ENCODE data around the gene DNM3. TPM values are rescaled to one million over a fixed set of nuclear protein-coding genes. Genes with fewer than 3 reads are reported as not detected.

Gene DNM3
- polyA plus RNA-seq, 3 donors from 2014 or later: 0.52 to 1.2 (median 0.99) TPM

DNA sequence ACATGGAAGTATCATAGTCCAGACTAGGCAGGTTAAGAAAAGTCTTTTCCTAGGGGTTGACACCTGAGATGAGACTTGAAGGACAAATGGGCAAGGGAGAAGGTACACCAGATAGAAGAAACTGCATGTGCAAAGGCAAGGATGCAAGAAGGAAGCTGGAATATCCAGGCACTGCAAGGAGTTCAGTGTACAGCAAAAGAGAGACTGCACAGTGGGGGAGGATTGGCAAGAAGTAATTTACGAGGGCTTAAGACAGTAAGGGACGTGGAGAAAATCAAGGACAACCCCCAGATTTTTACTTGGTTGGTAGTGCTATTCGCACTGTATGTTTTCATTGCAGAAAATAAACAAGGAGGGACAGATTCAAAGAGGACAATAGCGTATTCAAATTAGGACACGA, 58.5 kb downstream of the DNM3 start:
- Mint-ChIP-seq H3K9me3 (no peaks in the 10 kb centered on the region), H3K27ac (no peak overlapping the region), H3K36me3 (no peaks in the 10 kb centered on the region), H3K27me3 (ENCODE audit: low read depth in 3 of 3) (peaks cover 0 to 9% (median 0%) of the 10 kb centered on the region in 3 donors), H3K4me1 (peaks cover 4 to 5% of the 10 kb centered on the region in 2 donors), H3K4me3 (no peak overlapping the region)
- no peak for DNase-seq

DNA sequence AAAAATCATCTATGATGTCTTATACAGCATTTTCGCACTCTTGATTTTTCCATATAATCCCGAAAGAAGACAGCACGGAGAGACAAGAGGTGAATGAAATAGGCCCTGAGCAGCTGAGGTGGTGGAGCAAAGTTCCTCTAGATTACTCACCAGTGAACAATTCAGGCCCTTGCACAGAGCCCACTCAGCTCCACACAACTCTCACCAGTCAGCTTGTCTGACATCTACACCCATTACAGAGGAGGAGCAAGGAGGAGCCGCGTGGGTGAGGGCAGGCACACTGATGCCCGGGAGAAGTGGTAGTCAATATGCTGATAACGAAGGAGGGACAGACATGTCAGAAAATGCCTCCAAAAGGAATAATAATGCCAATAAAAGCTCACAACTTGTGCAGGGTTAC, 59.9 kb downstream of the DNM3 start:
- Mint-ChIP-seq H3K36me3 (no peaks in the 10 kb centered on the region), H3K4me3 (no peak overlapping the region), H3K27ac (no peak overlapping the region), H3K9me3 (no peaks in the 10 kb centered on the region), H3K4me1 (peaks cover 4 to 5% of the 10 kb centered on the region in 2 donors), H3K27me3 (ENCODE audit: low read depth in 3 of 3) (peaks cover 0 to 8% (median 0%) of the 10 kb centered on the region in 3 donors)
- no peak for DNase-seq

DNA sequence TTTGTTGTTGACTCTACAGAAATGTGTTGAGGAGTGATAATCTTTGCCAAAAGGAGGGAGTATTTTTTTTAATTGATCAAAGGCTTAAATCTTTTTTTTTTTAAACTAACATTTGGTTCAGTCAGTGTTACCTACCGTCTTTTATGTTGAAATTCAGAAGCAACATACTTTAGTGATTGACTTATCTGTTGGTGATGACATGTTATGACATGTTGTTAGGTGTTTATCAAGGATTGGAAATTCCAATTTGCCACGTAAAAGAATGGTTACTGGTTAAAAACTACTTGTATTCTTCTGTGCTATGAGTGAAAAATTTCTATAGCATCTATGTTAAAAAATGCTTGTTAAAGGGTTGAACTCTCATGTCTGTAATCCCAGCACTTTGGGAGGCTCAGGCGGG, 61.2 kb downstream of the DNM3 start:
- no peaks in the 10 kb centered on the region for H3K9me3 Mint-ChIP-seq
- H3K36me3 Mint-ChIP-seq: no peaks in the 10 kb centered on the region
- H3K27me3 Mint-ChIP-seq (ENCODE audit: low read depth in 3 of 3): peaks cover 0 to 7% (median 0%) of the 10 kb centered on the region in 3 donors
- H3K27ac Mint-ChIP-seq: peak overlapping the region in 2 of 6 donors; percentile 31 to 49
- no peak overlapping the region for H3K4me3 Mint-ChIP-seq
- H3K4me1 Mint-ChIP-seq: peaks cover 4 to 5% of the 10 kb centered on the region in 2 donors
- DNase-seq: no peak

- Mint-ChIP-seq H3K36me3 (no peaks in the 10 kb centered on the region), H3K4me3 (no peak overlapping the region), H3K27ac (no peak overlapping the region), H3K4me1 (peaks cover 5 to 6% of the 10 kb centered on the region in 2 donors), H3K27me3 (ENCODE audit: low read depth in 3 of 3) (no peaks in the 10 kb centered on the region), H3K9me3 (no peaks in the 10 kb centered on the region)
- no peak for DNase-seq
Measured at GRCh38 chr1:171904778-171905450, 63.6 kb downstream of the DNM3 start.

GRCh38 chr1:171909711-171910110, 68.4 kb downstream of the DNM3 start:
- Mint-ChIP-seq H3K27me3 (ENCODE audit: low read depth in 3 of 3) (no peaks in the 10 kb centered on the region), H3K36me3 (no peaks in the 10 kb centered on the region), H3K27ac (no peak overlapping the region), H3K4me3 (no peak overlapping the region), H3K4me1 (peaks cover 0 to 2% of the 10 kb centered on the region in 2 donors), H3K9me3 (no peaks in the 10 kb centered on the region)
- no peak for DNase-seq

- no peaks in the 10 kb centered on the region for H3K36me3 Mint-ChIP-seq
- H3K4me3 Mint-ChIP-seq: no peak overlapping the region
- no peak overlapping the region for H3K27ac Mint-ChIP-seq
- H3K4me1 Mint-ChIP-seq: peaks cover 0 to 2% of the 10 kb centered on the region in 2 donors
- H3K9me3 Mint-ChIP-seq: no peaks in the 10 kb centered on the region
- no peak for DNase-seq
- no peaks in the 10 kb centered on the region for H3K27me3 Mint-ChIP-seq (ENCODE audit: low read depth in 3 of 3)
Measured at GRCh38 chr1:171910786-171911185, 69.5 kb downstream of the DNM3 start.

DNA sequence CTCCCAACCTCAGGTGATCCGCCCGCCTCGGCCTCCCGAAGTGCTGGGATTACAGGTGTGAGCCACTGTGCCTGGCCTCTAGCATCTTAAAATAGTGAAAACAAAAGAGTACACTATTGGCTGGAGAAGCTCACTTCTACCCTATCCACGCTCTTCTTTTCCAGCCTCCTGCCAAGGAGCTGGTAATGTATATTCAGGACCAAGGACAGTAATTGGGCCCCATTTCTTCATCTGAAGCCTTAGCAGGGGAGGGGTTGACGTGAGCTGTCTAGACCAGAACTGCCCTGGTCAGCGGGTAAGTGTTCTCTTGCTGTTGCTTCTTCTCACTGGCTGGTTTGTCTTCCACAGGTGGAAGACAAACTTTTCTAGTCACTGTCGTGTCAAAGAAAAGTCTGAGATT, 70.2 kb downstream of the DNM3 start:
- no peak for DNase-seq
- Mint-ChIP-seq H3K27ac (no peak overlapping the region), H3K9me3 (no peaks in the 10 kb centered on the region), H3K4me1 (peaks cover 0 to 2% of the 10 kb centered on the region in 2 donors), H3K36me3 (no peaks in the 10 kb centered on the region), H3K27me3 (ENCODE audit: low read depth in 3 of 3) (no peaks in the 10 kb centered on the region), H3K4me3 (no peak overlapping the region)

GRCh38 chr1:171912509-171913175, 71.3 kb downstream of the DNM3 start:
- DNase-seq: no peak
- H3K27ac Mint-ChIP-seq: no peak overlapping the region
- no peaks in the 10 kb centered on the region for H3K9me3 Mint-ChIP-seq
- no peaks in the 10 kb centered on the region for H3K36me3 Mint-ChIP-seq
- H3K4me3 Mint-ChIP-seq: no peak overlapping the region
- no peaks in the 10 kb centered on the region for H3K27me3 Mint-ChIP-seq (ENCODE audit: low read depth in 3 of 3)
- H3K4me1 Mint-ChIP-seq: peaks cover 0 to 2% of the 10 kb centered on the region in 2 donors

GRCh38 chr1:171913385-171913784, 72.1 kb downstream of the DNM3 start:
- no peak for DNase-seq
- Mint-ChIP-seq H3K9me3 (no peaks in the 10 kb centered on the region), H3K4me1 (peaks cover 0 to 2% of the 10 kb centered on the region in 2 donors), H3K27me3 (ENCODE audit: low read depth in 3 of 3) (peaks cover 0 to 2% (median 1%) of the 10 kb centered on the region in 3 donors), H3K27ac (no peak overlapping the region), H3K4me3 (no peak overlapping the region), H3K36me3 (no peaks in the 10 kb centered on the region)

DNA sequence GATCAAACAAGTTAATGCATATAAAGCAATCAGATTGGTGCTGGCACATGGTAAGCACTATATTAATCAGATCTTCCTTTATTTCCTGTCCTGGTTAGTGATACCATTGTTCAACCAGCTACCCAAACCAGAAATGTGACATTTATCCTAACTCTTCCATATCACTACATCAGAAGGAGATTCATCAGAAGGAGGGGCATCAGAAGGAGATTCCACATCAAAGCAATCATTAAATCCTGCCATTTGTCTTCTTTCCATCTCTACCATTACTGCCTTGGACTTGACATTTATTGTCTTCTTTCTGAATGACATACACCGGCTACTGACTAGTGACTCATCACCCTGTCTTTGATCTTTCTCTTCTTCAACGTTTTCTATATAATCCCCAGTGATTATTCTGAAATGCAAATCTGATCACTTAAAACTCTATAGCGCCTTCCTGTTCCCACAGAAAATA, 75.0 kb downstream of the DNM3 start:
- Mint-ChIP-seq H3K36me3 (no peaks in the 10 kb centered on the region), H3K4me3 (no peak overlapping the region), H3K9me3 (no peaks in the 10 kb centered on the region), H3K27me3 (ENCODE audit: low read depth in 3 of 3) (peaks cover 0 to 3% (median 1%) of the 10 kb centered on the region in 3 donors), H3K4me1 (no peaks in the 10 kb centered on the region), H3K27ac (no peak overlapping the region)
- no peak for DNase-seq

DNA sequence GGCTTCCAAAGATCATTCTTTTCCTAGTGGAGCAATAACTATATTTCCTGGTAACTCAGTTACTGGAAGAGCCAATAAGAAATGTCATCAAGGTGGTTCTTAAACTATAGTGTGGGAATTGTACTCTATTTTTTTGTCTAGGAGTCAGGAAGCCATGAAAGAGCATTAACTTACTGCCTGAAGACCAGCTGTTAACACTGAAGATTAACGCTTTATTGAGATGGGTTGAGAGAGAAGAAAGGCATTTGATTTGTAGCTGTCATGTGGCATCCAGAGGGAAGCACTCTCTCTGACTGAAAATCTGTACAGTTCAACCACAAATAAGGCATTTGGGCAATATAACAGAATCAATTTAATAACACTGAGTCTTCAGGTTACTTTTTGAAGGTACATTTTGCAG, 76.0 kb downstream of the DNM3 start:
- H3K27me3 Mint-ChIP-seq (ENCODE audit: low read depth in 3 of 3): peaks cover 0 to 3% (median 1%) of the 10 kb centered on the region in 3 donors
- no peak overlapping the region for H3K4me3 Mint-ChIP-seq
- no peak for DNase-seq
- H3K4me1 Mint-ChIP-seq: peaks cover 0 to under 1% of the 10 kb centered on the region in 2 donors
- no peak overlapping the region for H3K27ac Mint-ChIP-seq
- no peaks in the 10 kb centered on the region for H3K9me3 Mint-ChIP-seq
- H3K36me3 Mint-ChIP-seq: no peaks in the 10 kb centered on the region

- no peaks in the 10 kb centered on the region for H3K36me3 Mint-ChIP-seq
Measured at GRCh38 chr1:171919891-171920887, 78.9 kb downstream of the DNM3 start.

DNA sequence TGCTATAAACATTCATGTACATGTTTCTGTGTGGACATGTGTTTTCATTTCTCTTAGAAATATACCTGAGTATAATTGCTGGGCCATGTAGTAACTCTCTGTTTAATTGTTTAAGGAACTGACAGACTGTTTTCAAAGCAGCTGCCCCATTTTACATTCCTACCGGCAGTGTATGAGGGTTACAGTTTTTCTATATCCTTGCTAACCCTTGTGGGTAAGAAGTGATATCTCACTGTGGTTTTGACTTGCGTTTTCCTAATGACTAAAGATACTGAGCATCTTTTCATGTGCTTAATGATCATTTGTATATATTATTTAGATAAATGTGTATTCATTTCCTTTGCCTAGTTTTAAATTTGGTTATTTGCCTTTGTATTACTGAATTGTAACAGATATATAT, 81.7 kb downstream of the DNM3 start:
- H3K27me3 Mint-ChIP-seq (ENCODE audit: low read depth in 3 of 3): peaks cover 1 to 6% (median 3%) of the 10 kb centered on the region in 3 donors
- H3K4me3 Mint-ChIP-seq: no peak overlapping the region
- H3K36me3 Mint-ChIP-seq: no peaks in the 10 kb centered on the region
- H3K27ac Mint-ChIP-seq: peak overlapping the region in 1 of 6 donors; percentile 1
- DNase-seq: peak; percentile 12 to 29 (median 13)
- H3K4me1 Mint-ChIP-seq: peaks cover 11 to 20% of the 10 kb centered on the region in 2 donors
- H3K9me3 Mint-ChIP-seq: peaks cover 0 to 4% (median 0%) of the 10 kb centered on the region in 6 donors

More at GRCh38 chr1:171919891-171920887, 78.9 kb downstream of the DNM3 start:
- no peak overlapping the region for H3K27ac Mint-ChIP-seq
- no peak for DNase-seq
- H3K4me3 Mint-ChIP-seq: no peak overlapping the region
- peaks cover 0 to 2% (median 0%) of the 10 kb centered on the region in 6 donors for H3K9me3 Mint-ChIP-seq
- H3K27me3 Mint-ChIP-seq (ENCODE audit: low read depth in 3 of 3): peaks cover 1 to 6% (median 1%) of the 10 kb centered on the region in 3 donors
- H3K4me1 Mint-ChIP-seq: peaks cover 11 to 20% of the 10 kb centered on the region in 2 donors

Measured in immature natural killer cell (primary cell).